GM13977 (cell line): Measurements from ENCODE around the gene ARHGAP12.

Experiments used
- DNase-seq: peaks from one replicate; pipeline ENCODE4 v3.0.0; 2012; ENCODE audit warnings: low spot score
- in situ Hi-C: fragments of 300-500 bp; cut with MboI; formaldehyde crosslinking; loops from one replicate; pipeline ENCODE4 v1.12.0; 2022; ENCODE audit warnings: low sequenced_read_pairs, low pct_unique_long_range_greater_than_20kb, mixed read lengths, inconsistent platforms; ENCODE audit not compliant: unreplicated experiment
- TF ChIP-seq, protein P1 (sequence below): IDR thresholded peaks from 2 replicates; pipeline ENCODE4 v1.5.1; 2012; ENCODE audit warnings: mild to moderate bottlenecking, control low read depth; ENCODE audit not compliant: insufficient read depth; ENCODE audit errors: extremely low read depth, missing control alignments

ARHGAP12 gene

DNA sequence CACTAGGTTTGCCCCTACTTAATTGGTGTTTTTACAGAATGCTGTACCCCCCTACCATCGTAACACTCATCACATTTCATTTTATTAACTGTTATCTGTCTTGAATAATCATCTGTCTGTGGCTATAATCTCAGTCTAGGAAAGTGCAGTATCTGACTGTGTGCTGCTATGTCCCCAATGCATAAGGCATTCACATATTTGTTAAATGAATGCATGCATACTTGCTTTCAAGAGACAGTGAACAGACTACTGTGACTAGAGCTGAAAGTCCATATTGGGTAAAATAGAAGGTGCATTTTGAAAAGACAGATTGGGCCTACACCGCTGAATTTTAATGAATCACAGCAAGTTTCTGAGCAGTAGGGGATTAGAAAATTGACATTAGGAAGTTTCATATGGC lies 112.3 kb downstream of the ARHGAP12 start:
- DNase-seq: no peak
- TF ChIP-seq, protein P1, sequence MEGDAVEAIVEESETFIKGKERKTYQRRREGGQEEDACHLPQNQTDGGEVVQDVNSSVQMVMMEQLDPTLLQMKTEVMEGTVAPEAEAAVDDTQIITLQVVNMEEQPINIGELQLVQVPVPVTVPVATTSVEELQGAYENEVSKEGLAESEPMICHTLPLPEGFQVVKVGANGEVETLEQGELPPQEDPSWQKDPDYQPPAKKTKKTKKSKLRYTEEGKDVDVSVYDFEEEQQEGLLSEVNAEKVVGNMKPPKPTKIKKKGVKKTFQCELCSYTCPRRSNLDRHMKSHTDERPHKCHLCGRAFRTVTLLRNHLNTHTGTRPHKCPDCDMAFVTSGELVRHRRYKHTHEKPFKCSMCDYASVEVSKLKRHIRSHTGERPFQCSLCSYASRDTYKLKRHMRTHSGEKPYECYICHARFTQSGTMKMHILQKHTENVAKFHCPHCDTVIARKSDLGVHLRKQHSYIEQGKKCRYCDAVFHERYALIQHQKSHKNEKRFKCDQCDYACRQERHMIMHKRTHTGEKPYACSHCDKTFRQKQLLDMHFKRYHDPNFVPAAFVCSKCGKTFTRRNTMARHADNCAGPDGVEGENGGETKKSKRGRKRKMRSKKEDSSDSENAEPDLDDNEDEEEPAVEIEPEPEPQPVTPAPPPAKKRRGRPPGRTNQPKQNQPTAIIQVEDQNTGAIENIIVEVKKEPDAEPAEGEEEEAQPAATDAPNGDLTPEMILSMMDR: no peak
- in situ Hi-C loops: loop anchor here (10.0 to 25.0 kb wide), 2 partner anchors 1032 to 1079 kb away; no protein-coding TSS in a partner anchor

GRCh38 chr10:31808258-31809218 lies 120.1 kb downstream of the ARHGAP12 start:
- in situ Hi-C loops: loop anchor here (25.0 kb wide), 1 partner anchor 1071 kb away; no protein-coding TSS in a partner anchor
- DNase-seq: peak; percentile 25
- TF ChIP-seq, protein P1: peak; percentile 44

GRCh38 chr10:31804352-31804810 lies 124.2 kb downstream of the ARHGAP12 start:
- no peak for DNase-seq
- in situ Hi-C loops: loop anchor here (25.0 kb wide), 1 partner anchor 1067 kb away; no protein-coding TSS in a partner anchor
- TF ChIP-seq, protein P1: no peak

DNA sequence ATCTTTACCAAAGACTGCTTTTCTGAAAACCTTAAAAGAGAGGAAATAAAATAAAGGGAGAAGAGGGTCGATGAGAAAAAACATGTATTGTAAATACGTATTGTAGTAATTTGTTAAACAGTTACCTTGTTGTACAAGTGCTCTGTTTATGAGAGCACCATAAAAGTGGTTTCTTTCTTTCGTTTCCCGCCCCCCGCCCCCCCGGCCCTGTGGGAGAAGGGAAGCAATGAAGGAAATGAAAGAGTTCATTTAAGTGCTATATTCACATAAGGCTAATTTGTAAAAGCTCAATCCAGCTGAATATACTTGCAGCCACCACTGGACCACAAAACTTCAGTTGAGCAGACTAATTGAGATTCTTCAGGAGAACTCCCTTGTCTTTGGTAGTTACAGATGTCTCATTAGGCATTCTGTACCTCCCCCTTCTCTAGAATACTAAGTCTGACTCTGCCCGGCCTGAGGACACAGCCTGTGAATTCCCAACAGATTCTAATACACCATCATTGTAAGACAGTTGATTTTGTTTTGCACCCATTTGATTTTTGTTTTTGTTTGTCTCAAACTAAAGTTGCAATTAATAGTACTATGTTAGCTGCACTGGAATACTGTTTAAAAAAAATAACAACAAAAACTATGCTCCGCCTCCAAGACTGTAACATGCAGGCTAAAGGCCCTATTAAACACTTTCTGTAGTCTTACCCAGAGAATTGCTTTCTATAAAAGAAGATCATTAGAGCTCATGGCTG lies 124.9 kb downstream of the ARHGAP12 start:
- DNase-seq: no peak
- in situ Hi-C loops: loop anchor here (25.0 kb wide), 1 partner anchor 1066 kb away; no protein-coding TSS in a partner anchor
- TF ChIP-seq, protein P1: no peak

- in situ Hi-C loops: no loop called here
- DNase-seq: no peak
- TF ChIP-seq, protein P1: no peak
Observed at GRCh38 chr10:31799181-31799580, 129.4 kb downstream of the ARHGAP12 start.

DNA sequence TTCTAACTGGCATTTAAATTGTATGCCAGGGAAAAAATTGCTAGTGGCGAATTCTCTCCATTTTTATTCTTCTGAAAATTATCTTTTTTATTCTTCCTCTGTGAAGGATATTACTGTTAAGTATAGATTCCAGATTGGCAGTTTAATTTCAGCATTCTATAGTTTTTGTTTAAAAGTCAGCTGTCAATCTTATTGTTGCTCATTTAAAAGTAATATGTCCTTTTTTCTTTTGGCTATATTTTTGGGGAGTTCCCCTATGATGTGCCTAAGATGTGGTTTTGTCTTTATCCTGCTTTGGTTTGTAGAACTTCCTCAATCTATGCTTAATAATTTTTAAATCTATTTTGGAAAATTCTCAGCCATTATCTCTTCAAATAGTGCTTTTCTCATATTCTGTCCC lies 135.9 kb downstream of the ARHGAP12 start:
- DNase-seq: no peak
- in situ Hi-C loops: no loop called here
- TF ChIP-seq, protein P1: no peak
